Measurements from ENCODE around the gene RGS6. TPM values are rescaled to one million over a fixed set of nuclear protein-coding genes. Genes with fewer than 3 reads are reported as not detected.

Gene RGS6
- total and polyA plus RNA-seq, 2 of the 4 experiments (the other 2 are of a cell fraction): not detected

- CTCF ChIA-PET: no interaction called here
- TF ChIP-seq MAFK (IDR thresholded peaks at IDR 0.05; ENCODE audit: low read depth, low read length) (no peak), CEBPB (IDR thresholded peaks at IDR 0.05; ENCODE audit: low read depth, low read length) (no peak), BHLHE40 (IDR thresholded peaks at IDR 0.05; ENCODE audit: low read depth, low read length) (no peak), USF2 (IDR thresholded peaks at IDR 0.05; ENCODE audit: low read depth, low read length) (no peak), ELK1 (IDR thresholded peaks at IDR 0.05; ENCODE audit: borderline replicate concordance, low read depth, low read length) (no peak), RAD21 (IDR thresholded peaks at IDR 0.05; ENCODE audit: low read length) (no peak), CHD1 (IDR thresholded peaks at IDR 0.05; ENCODE audit: low read depth, low read length) (no peak), POLR2A (IDR thresholded peaks at IDR 0.05; ENCODE audit: low read depth, low read length) (no peak), MAZ (IDR thresholded peaks at IDR 0.05; ENCODE audit: borderline replicate concordance, low read depth, low read length) (no peak), CTCF (conservative IDR thresholded peaks at IDR 0.05; ENCODE audit: low read depth, low read length) (no peak)
- Histone ChIP-seq H2BK15ac (ENCODE audit: low read depth, low read length) (no peak overlapping the region), H3K36me3 (ENCODE audit: control insufficient read depth, insufficient read depth, low read length) (no peaks in the 10 kb centered on the region), H4K8ac (ENCODE audit: low read depth in 2 of 2, low read length in 2 of 2) (no peak overlapping the region), H3K27ac (ENCODE audit: insufficient read depth, low read length) (no peak overlapping the region), H3K9me3 (ENCODE audit: control insufficient read depth, insufficient read depth, low read length) (no peaks in the 10 kb centered on the region), H4K20me1 (ENCODE audit: insufficient read depth, low read length) (no peaks in the 10 kb centered on the region), H2BK5ac (ENCODE audit: low read depth, low read length, poor library complexity, severe bottlenecking) (no peak overlapping the region), H2BK120ac (ENCODE audit: low read depth, low read length) (no peak overlapping the region), H3K9me1 (ENCODE audit: insufficient read depth, low read length) (no peaks in the 10 kb centered on the region), H3K4me3 (ENCODE audit: insufficient read depth, low read depth, low read length) (no peak overlapping the region), H3K18ac (ENCODE audit: low read depth, low read length) (no peak overlapping the region), H3K4me1 (ENCODE audit: control insufficient read depth, insufficient read depth, low read length) (no peaks in the 10 kb centered on the region), H2AK9ac (replicated peaks; ENCODE audit: low read depth, low read length, poor library complexity) (no peak overlapping the region), H2BK20ac (ENCODE audit: low read depth, low read length) (no peak overlapping the region), H2AFZ (replicated peaks; ENCODE audit: low read length, poor library complexity) (no peak overlapping the region), H3K27me3 (ENCODE audit: control insufficient read depth, insufficient read depth, low read length) (no peaks in the 10 kb centered on the region), H3K9ac (ENCODE audit: low read depth, low read length) (no peak overlapping the region), H3K14ac (replicated peaks; ENCODE audit: low read depth, low read length) (no peak overlapping the region), H4K91ac (ENCODE audit: insufficient read depth, low read depth, low read length) (no peak overlapping the region), H4K5ac (ENCODE audit: low read depth, low read length) (no peak overlapping the region), H2AK5ac (ENCODE audit: low read depth, low read length) (no peak overlapping the region), H3K79me1 (ENCODE audit: low read depth in 1 of 2, low read length in 2 of 2) (no peaks in the 10 kb centered on the region), H3K56ac (ENCODE audit: extremely low read depth, insufficient read depth, low read length) (no peak overlapping the region), H3K4ac (ENCODE audit: low read depth, low read length) (no peak overlapping the region), H3K23ac (ENCODE audit: low read depth, low read length) (no peak overlapping the region), H3K4me2 (ENCODE audit: low read depth, low read length) (no peak overlapping the region)
- no TSS peak for BruUV-seq (replicated peaks)
- no peak for ATAC-seq (ENCODE audit: low read depth)
- DNase-seq: no peak
- intact Hi-C loops (cut with micrococcal nuclease): no loop called here
- POLR2A ChIA-PET (ENCODE audit: unreplicated experiment): no interaction called here
- dilution Hi-C loops (cut with HindIII; ENCODE audit: low sequenced_read_pairs, unreplicated experiment): no loop called here
- in situ Hi-C loops (cut with MboI; ENCODE audit: low sequenced_read_pairs): no loop called here
- WGBS, 2 experiments (ENCODE audit: extremely low coverage in 2 of 2, insufficient read length in 1 of 2): no CpG with 5 or more reads among the region's 7 CpGs
Observed at GRCh38 chr14:72045885-72046284, 113.7 kb downstream of the RGS6 start.
